Duodenal mucosa (tissue), 2 donors: ENCODE results near the gene ZNF350.
A peak's percentile ranks its signal among the peaks of the same experiment; 100 is the strongest.
"Not testable (repeated sequence)": the region's sequence is repeated elsewhere in the genome, so short reads cannot be mapped to it uniquely, and the experiment has no call there.

Experiments
- H3K27ac ChIP-seq: one replicate; pipeline ENCODE4 v1.7.0; 2013; ENCODE audit warnings: low read depth, low read length
- H3K27me3 ChIP-seq, 2 donors: one replicate each; pipeline ENCODE4 v1.7.0; 2013; ENCODE audit warnings: low read length in 2 of 2, control low read depth in 1 of 2; ENCODE audit not compliant: insufficient read depth in 2 of 2, control insufficient read depth in 1 of 2
- H3K36me3 ChIP-seq, 2 donors: one replicate each; pipeline ENCODE4 v1.7.0; 2013; ENCODE audit warnings: low read length in 2 of 2, control low read depth in 1 of 2; ENCODE audit not compliant: insufficient read depth in 2 of 2, control insufficient read depth in 1 of 2
- H3K4me1 ChIP-seq, 2 donors: one replicate each; pipeline ENCODE4 v1.7.0; 2013; ENCODE audit warnings: low read length in 2 of 2, control low read depth in 1 of 2; ENCODE audit not compliant: insufficient read depth in 2 of 2, control insufficient read depth in 1 of 2
- H3K4me3 ChIP-seq, 2 donors: one replicate each; pipeline ENCODE4 v1.7.0; 2013; ENCODE audit warnings: low read length in 2 of 2, low read depth in 1 of 2
- H3K9ac ChIP-seq, 2 donors: one replicate each; pipeline ENCODE4 v1.7.0; 2013; ENCODE audit warnings: low read length in 2 of 2, low read depth in 1 of 2
- H3K9me3 ChIP-seq, 2 donors: one replicate each; pipeline ENCODE4 v1.7.0; 2013; ENCODE audit warnings: low read length in 2 of 2, control low read depth in 1 of 2; ENCODE audit not compliant: control insufficient read depth in 1 of 2

ZNF350 gene

GRCh38 chr19:51975787-51976186 lies 10.9 kb downstream of the ZNF350 start:
- Histone ChIP-seq H3K4me3 (peak overlapping the region in 1 of 2 donors; percentile 21), H3K9me3 (peaks cover 88 to 90% of the 10 kb centered on the region in 2 donors), H3K36me3 (peaks cover 50 to 62% of the 10 kb centered on the region in 2 donors)
- not testable (repeated sequence) for H3K4me1 ChIP-seq, H3K27me3 ChIP-seq, H3K27ac ChIP-seq, H3K9ac ChIP-seq

GRCh38 chr19:51971624-51972023 lies 15.0 kb downstream of the ZNF350 start:
- Histone ChIP-seq H3K4me1 (no peaks in the 10 kb centered on the region), H3K9me3 (peaks cover 86 to 91% of the 10 kb centered on the region in 2 donors), H3K27ac (no peak overlapping the region), H3K36me3 (peaks cover 65 to 78% of the 10 kb centered on the region in 2 donors), H3K4me3 (peak overlapping the region; percentile 34 to 56), H3K27me3 (no peaks in the 10 kb centered on the region), H3K9ac (no peak overlapping the region)

GRCh38 chr19:51970718-51971117 lies 15.9 kb downstream of the ZNF350 start:
- no peaks in the 10 kb centered on the region for H3K4me1 ChIP-seq
- no peak overlapping the region for H3K9ac ChIP-seq
- no peak overlapping the region for H3K27ac ChIP-seq
- peaks cover 84 to 91% of the 10 kb centered on the region in 2 donors for H3K9me3 ChIP-seq
- H3K27me3 ChIP-seq, result no peaks in the 10 kb centered on the region
- H3K36me3 ChIP-seq, result peaks cover 71 to 87% of the 10 kb centered on the region in 2 donors
- peak overlapping the region; percentile 23 to 56 for H3K4me3 ChIP-seq

GRCh38 chr19:51965583-51965982 lies 21.1 kb downstream of the ZNF350 start:
- Histone ChIP-seq H3K4me3 (peak overlapping the region; percentile 1 to 32), H3K4me1 (no peaks in the 10 kb centered on the region), H3K27me3 (no peaks in the 10 kb centered on the region), H3K27ac (no peak overlapping the region), H3K9ac (no peak overlapping the region), H3K36me3 (peaks cover 55 to 71% of the 10 kb centered on the region in 2 donors), H3K9me3 (peaks cover 84% of the 10 kb centered on the region in 2 donors)

- H3K36me3 ChIP-seq, result peaks cover 23 to 26% of the 10 kb centered on the region in 2 donors
- H3K27me3 ChIP-seq, H3K27ac ChIP-seq, H3K4me3 ChIP-seq, H3K9ac ChIP-seq, H3K4me1 ChIP-seq: not testable (repeated sequence)
- peaks cover 59 to 66% of the 10 kb centered on the region in 2 donors for H3K9me3 ChIP-seq
These were observed 25.9 kb downstream of the ZNF350 start for GRCh38 chr19:51960621-51961233.

GRCh38 chr19:51959791-51960190 lies 26.8 kb downstream of the ZNF350 start:
- no peak overlapping the region for H3K27ac ChIP-seq
- H3K9ac ChIP-seq, result no peak overlapping the region
- H3K4me3 ChIP-seq, result no peak overlapping the region
- no peaks in the 10 kb centered on the region for H3K4me1 ChIP-seq
- H3K27me3 ChIP-seq, result no peaks in the 10 kb centered on the region
- H3K36me3 ChIP-seq, result peaks cover 13 to 17% of the 10 kb centered on the region in 2 donors
- peaks cover 53 to 64% of the 10 kb centered on the region in 2 donors for H3K9me3 ChIP-seq

GRCh38 chr19:51957846-51958245 lies 28.8 kb downstream of the ZNF350 start:
- not testable (repeated sequence) for H3K27me3 ChIP-seq, H3K9ac ChIP-seq, H3K36me3 ChIP-seq, H3K4me1 ChIP-seq, H3K27ac ChIP-seq, H3K4me3 ChIP-seq
- H3K9me3 ChIP-seq, result peaks cover 42 to 60% of the 10 kb centered on the region in 2 donors

GRCh38 chr19:51948975-51949374 lies 37.7 kb downstream of the ZNF350 start:
- peak overlapping the region in 1 of 2 donors; percentile 52 for H3K4me3 ChIP-seq
- no peak overlapping the region for H3K27ac ChIP-seq
- peaks cover 71 to 75% of the 10 kb centered on the region in 2 donors for H3K9me3 ChIP-seq
- no peak overlapping the region for H3K9ac ChIP-seq
- H3K27me3 ChIP-seq, result no peaks in the 10 kb centered on the region
- H3K4me1 ChIP-seq, result no peaks in the 10 kb centered on the region
- peaks cover 17 to 23% of the 10 kb centered on the region in 2 donors for H3K36me3 ChIP-seq

GRCh38 chr19:51946602-51947001 lies 40.0 kb downstream of the ZNF350 start:
- no peak overlapping the region for H3K9ac ChIP-seq
- no peak overlapping the region for H3K27ac ChIP-seq
- no peak overlapping the region for H3K4me3 ChIP-seq
- no peaks in the 10 kb centered on the region for H3K27me3 ChIP-seq
- H3K9me3 ChIP-seq, result peaks cover 81 to 90% of the 10 kb centered on the region in 2 donors
- no peaks in the 10 kb centered on the region for H3K4me1 ChIP-seq
- H3K36me3 ChIP-seq, result peaks cover 41 to 45% of the 10 kb centered on the region in 2 donors

GRCh38 chr19:51944798-51945552 lies 41.7 kb downstream of the ZNF350 start:
- no peak overlapping the region for H3K27ac ChIP-seq
- no peaks in the 10 kb centered on the region for H3K27me3 ChIP-seq
- no peak overlapping the region for H3K9ac ChIP-seq
- H3K36me3 ChIP-seq, result peaks cover 57 to 60% of the 10 kb centered on the region in 2 donors
- H3K9me3 ChIP-seq, result peaks cover 89 to 93% of the 10 kb centered on the region in 2 donors
- no peaks in the 10 kb centered on the region for H3K4me1 ChIP-seq
- peak overlapping the region; percentile 4 to 23 for H3K4me3 ChIP-seq
